GM23338 (cell line): ENCODE data around the gene ETNK1. TPM values are rescaled to one million over a fixed set of nuclear protein-coding genes. Genes with fewer than 3 reads are reported as not detected.

Source experiments
- ATAC-seq: fragments of 200-7000 bp; cut with Tn5 transposase; 3 replicates; pipeline ENCODE4 v1.9.1; 2020
- DNase-seq: peaks from one replicate; pipeline ENCODE4 v3.0.0-alpha.2; 2015; ENCODE audit warnings: low spot score
- H2AFZ ChIP-seq: fragments of 200-600 bp; sonication (generic); 2 replicates; pipeline ENCODE4 v1.8.0; 2016; ENCODE audit warnings: antibody characterized with exemption, mild to moderate bottlenecking, moderate library complexity
- H3F3A ChIP-seq: fragments of 200-600 bp; sonication (generic); replicated peaks from 2 replicates; pipeline ENCODE4 v1.8.0; 2017; ENCODE audit warnings: antibody characterized with exemption, mixed run types, low read depth
- H3K27ac ChIP-seq: fragments of 200-600 bp; sonication (generic); 2 replicates; pipeline ENCODE4 v1.6.1; 2016; ENCODE audit warnings: low read depth
- H3K27me3 ChIP-seq: fragments of 200-600 bp; sonication (generic); 2 replicates; pipeline ENCODE4 v1.8.0; 2016; ENCODE audit warnings: mild to moderate bottlenecking, mixed run types, moderate library complexity; ENCODE audit not compliant: insufficient read depth
- H3K36me3 ChIP-seq: fragments of 200-600 bp; sonication (generic); 2 replicates; pipeline ENCODE4 v1.8.0; 2016; ENCODE audit warnings: mild to moderate bottlenecking; ENCODE audit not compliant: insufficient read depth
- H3K4me1 ChIP-seq: fragments of 200-600 bp; sonication (generic); 2 replicates; pipeline ENCODE4 v1.8.0; 2016; ENCODE audit warnings: mild to moderate bottlenecking, moderate library complexity; ENCODE audit not compliant: insufficient read depth
- H3K4me2 ChIP-seq: fragments of 200-600 bp; sonication (generic); 2 replicates; pipeline ENCODE4 v1.7.1; 2017; ENCODE audit warnings: mixed run types
- H3K4me3 ChIP-seq: fragments of 200-600 bp; sonication (generic); 2 replicates; pipeline ENCODE4 v1.6.1; 2016; ENCODE audit warnings: mixed run types
- H3K79me2 ChIP-seq: fragments of 200-600 bp; sonication (generic); replicated peaks from 2 replicates; pipeline ENCODE4 v1.8.0; 2017; ENCODE audit warnings: mild to moderate bottlenecking; ENCODE audit not compliant: insufficient read depth
- H3K9me2 ChIP-seq: fragments of 200-600 bp; sonication (generic); 2 replicates; pipeline ENCODE4 v1.8.0; 2017; ENCODE audit not compliant: insufficient read depth
- H4K20me1 ChIP-seq: fragments of 200-600 bp; sonication (generic); replicated peaks from 2 replicates; pipeline ENCODE4 v1.8.0; 2017; ENCODE audit warnings: mild to moderate bottlenecking; ENCODE audit not compliant: insufficient read depth
- H3K27ac Mint-ChIP-seq: 2 replicates; pipeline ENCODE4 v1.8.0; 2020; ENCODE audit warnings: inconsistent platforms, mild to moderate bottlenecking, moderate library complexity, mixed read lengths
- H3K27me3 Mint-ChIP-seq: 3 replicates; pipeline ENCODE4 v1.8.0; 2022; ENCODE audit warnings: low read depth, mild to moderate bottlenecking, moderate library complexity, mixed read lengths, inconsistent platforms; ENCODE audit not compliant: insufficient read depth, poor library complexity
- H3K36me3 Mint-ChIP-seq: 3 replicates; pipeline ENCODE4 v1.8.0; 2021; ENCODE audit warnings: low read depth, mild to moderate bottlenecking, inconsistent platforms, moderate library complexity, mixed read lengths
- H3K4me1 Mint-ChIP-seq: 3 replicates; pipeline ENCODE4 v1.8.0; 2020; ENCODE audit warnings: mild to moderate bottlenecking, inconsistent platforms, mixed read lengths
- H3K4me3 Mint-ChIP-seq: 3 replicates; pipeline ENCODE4 v1.8.0; 2021; ENCODE audit warnings: moderate library complexity, mild to moderate bottlenecking, inconsistent platforms, mixed read lengths
- H3K9me3 Mint-ChIP-seq: 3 replicates; pipeline ENCODE4 v1.8.0; 2020; ENCODE audit warnings: moderate library complexity, mild to moderate bottlenecking, inconsistent platforms, mixed read lengths
- CREB1 ChIP-seq: fragments of 250-450 bp; sonication (Bioruptor Pico); IDR thresholded peaks from 2 replicates; pipeline ENCODE4 v1.5.0; 2020; ENCODE audit warnings: low read depth, mild to moderate bottlenecking, moderate library complexity
- CTCF ChIP-seq, 2 experiments: fragments of 200-600 bp in 1 of 2; sonication (generic) in 1 of 2; conservative IDR thresholded peaks; 2 replicates each; pipeline versions ENCODE4 v1.5.1 to v1.6.1; 2016 to 2017; ENCODE audit warnings: antibody characterized with exemption in 2 of 2, low read depth in 2 of 2, mild to moderate bottlenecking in 2 of 2, moderate library complexity in 1 of 2
- EZH2 ChIP-seq: fragments of 200-600 bp; sonication (generic); IDR thresholded peaks from one replicate; pipeline ENCODE4 v1.8.0; 2017; ENCODE audit warnings: antibody characterized with exemption, mild to moderate bottlenecking, low read depth; ENCODE audit not compliant: unreplicated experiment
- EZH2phosphoT487 ChIP-seq: fragments of 200-600 bp; sonication (generic); IDR thresholded peaks from one replicate; pipeline ENCODE4 v1.8.1; 2018; ENCODE audit warnings: antibody characterized with exemption; ENCODE audit not compliant: unreplicated experiment
- JUNB ChIP-seq: IDR thresholded peaks from one replicate; pipeline ENCODE4 v1.6.1; 2016; ENCODE audit warnings: antibody characterized with exemption; ENCODE audit not compliant: unreplicated experiment
- NANOG ChIP-seq: IDR thresholded peaks from 2 replicates; pipeline ENCODE4 v1.6.1; 2016; ENCODE audit warnings: antibody characterized with exemption, borderline replicate concordance
- POLR2AphosphoS5 ChIP-seq: IDR thresholded peaks from 2 replicates; pipeline ENCODE4 v1.6.1; 2016; ENCODE audit warnings: antibody characterized with exemption, low read depth
- REST ChIP-seq: IDR thresholded peaks from one replicate; pipeline ENCODE4 v1.6.1; 2018; ENCODE audit warnings: antibody characterized with exemption; ENCODE audit not compliant: unreplicated experiment
- STAT1 ChIP-seq: IDR thresholded peaks from one replicate; pipeline ENCODE4 v1.6.1; 2016; ENCODE audit warnings: antibody characterized with exemption; ENCODE audit not compliant: unreplicated experiment
- ZNF331 ChIP-seq: fragments of 250-450 bp; sonication (Bioruptor Pico); IDR thresholded peaks from 2 replicates; pipeline ENCODE4 v1.5.0; 2020; ENCODE audit warnings: low read depth, mild to moderate bottlenecking, moderate library complexity
- polyA plus RNA-seq: library from polyadenylated mRNA; unstranded; fragments of >200 nt; fragmentation: Nextera tagmentation; extraction: Ambion mirVana; gene quantifications from 2 replicates; pipeline ENCODE4 v1.2.1, GENCODE V29; 2016
- total RNA-seq: library from RNA; depleted of rRNA; stranded (reverse); fragments of >200 nt; shearing (Covaris generic); gene quantifications from 2 replicates; pipeline ENCODE4 v1.2.3, GENCODE V29; 2014
- TF ChIP-seq, protein P1 (sequence below): IDR thresholded peaks from 2 replicates; pipeline ENCODE4 v1.6.1; 2016; ENCODE audit warnings: antibody characterized with exemption

ETNK1 gene
- total and polyA plus RNA-seq, 2 experiments from 2014 or later: 41.9 to 101 TPM

- no peak overlapping the region for H3K27ac Mint-ChIP-seq
- no peak for ATAC-seq
- no peaks in the 10 kb centered on the region for H3K9me2 ChIP-seq
- H3K4me2 ChIP-seq: no peak overlapping the region
- H3K4me1 Mint-ChIP-seq: peaks cover 5% of the 10 kb centered on the region; the same call in 2 of the 3 replicates
- H3K4me1 ChIP-seq: no peaks in the 10 kb centered on the region
- TF ChIP-seq CTCF (conservative IDR thresholded peaks at IDR 0.05; ENCODE audit: low read depth in 2 of 2): peak in 1 of 2 experiments; percentile 55; a peak in 3 of 4 replicates
- no peak for TF ChIP-seq JUNB
- no peak for TF ChIP-seq EZH2
- TF ChIP-seq, protein P1, sequence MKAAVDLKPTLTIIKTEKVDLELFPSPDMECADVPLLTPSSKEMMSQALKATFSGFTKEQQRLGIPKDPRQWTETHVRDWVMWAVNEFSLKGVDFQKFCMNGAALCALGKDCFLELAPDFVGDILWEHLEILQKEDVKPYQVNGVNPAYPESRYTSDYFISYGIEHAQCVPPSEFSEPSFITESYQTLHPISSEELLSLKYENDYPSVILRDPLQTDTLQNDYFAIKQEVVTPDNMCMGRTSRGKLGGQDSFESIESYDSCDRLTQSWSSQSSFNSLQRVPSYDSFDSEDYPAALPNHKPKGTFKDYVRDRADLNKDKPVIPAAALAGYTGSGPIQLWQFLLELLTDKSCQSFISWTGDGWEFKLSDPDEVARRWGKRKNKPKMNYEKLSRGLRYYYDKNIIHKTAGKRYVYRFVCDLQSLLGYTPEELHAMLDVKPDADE: no peak
- TF ChIP-seq EZH2phosphoT487: no peak
- no peak for TF ChIP-seq STAT1
- no peak for TF ChIP-seq POLR2AphosphoS5
- H3K9me3 Mint-ChIP-seq: no peaks in the 10 kb centered on the region
- H3K4me3 ChIP-seq: no peak overlapping the region
- H3F3A ChIP-seq: no peaks in the 10 kb centered on the region
- peaks cover 15% of the 10 kb centered on the region; the same call in 1 of the 2 replicates for H3K79me2 ChIP-seq
- no peaks in the 10 kb centered on the region for H3K27me3 ChIP-seq
- no peak overlapping the region for H2AFZ ChIP-seq
- H3K36me3 Mint-ChIP-seq: peaks cover 32% of the 10 kb centered on the region
- peaks cover 12% of the 10 kb centered on the region; the same call in 1 of the 2 replicates for H3K36me3 ChIP-seq
- DNase-seq: no peak
- H3K27ac ChIP-seq: no peak overlapping the region
- peaks cover 2% of the 10 kb centered on the region for H3K27me3 Mint-ChIP-seq
- no peaks in the 10 kb centered on the region for H4K20me1 ChIP-seq
- no peak overlapping the region for H3K4me3 Mint-ChIP-seq
Measured at GRCh38 chr12:22670762-22671161, 45.8 kb downstream of the ETNK1 start.

DNA sequence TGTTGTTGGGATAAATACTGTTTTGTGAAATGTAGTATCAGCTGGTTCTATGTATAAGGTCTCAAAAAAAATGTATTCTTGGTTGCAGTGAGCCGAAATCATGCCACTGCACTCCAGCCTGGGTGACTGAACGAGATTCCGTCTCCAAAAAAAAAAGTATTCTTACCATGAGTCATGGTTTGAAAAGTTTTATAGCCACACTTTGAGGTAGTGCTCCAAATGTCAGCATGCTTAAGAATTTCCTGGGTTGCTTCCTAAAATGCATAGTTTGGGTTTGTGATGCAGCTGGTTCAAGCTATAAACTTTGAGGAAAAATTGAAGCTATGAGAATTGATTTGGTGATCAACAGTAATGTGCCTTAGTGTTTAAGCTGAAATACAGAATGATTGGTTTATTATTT, 48.0 kb downstream of the ETNK1 start:
- Histone ChIP-seq H3F3A (no peaks in the 10 kb centered on the region), H3K4me3 (no peak overlapping the region), H3K27ac (no peak overlapping the region), H4K20me1 (peaks cover 6% of the 10 kb centered on the region), H2AFZ (no peak overlapping the region), H3K36me3 (peaks cover 16% of the 10 kb centered on the region), H3K9me2 (no peaks in the 10 kb centered on the region), H3K4me2 (no peak overlapping the region), H3K79me2 (peaks cover 36% of the 10 kb centered on the region), H3K4me1 (no peaks in the 10 kb centered on the region), H3K27me3 (no peaks in the 10 kb centered on the region)
- H3K9me3 Mint-ChIP-seq: no peaks in the 10 kb centered on the region
- H3K27ac Mint-ChIP-seq: no peak overlapping the region
- H3K36me3 Mint-ChIP-seq: peaks cover 54% of the 10 kb centered on the region
- no peak for DNase-seq
- no peaks in the 10 kb centered on the region for H3K4me1 Mint-ChIP-seq
- no peak for ATAC-seq
- H3K27me3 Mint-ChIP-seq: peaks cover 2% of the 10 kb centered on the region
- no peak overlapping the region for H3K4me3 Mint-ChIP-seq
- TF ChIP-seq NANOG (no peak), ZNF331 (CRISPR knock-in tag) (no peak), REST (no peak), POLR2AphosphoS5 (no peak), EZH2phosphoT487 (no peak), JUNB (no peak), CREB1 (CRISPR knock-in tag) (no peak), STAT1 (no peak)
- TF ChIP-seq, protein P1: no peak
